Subcutaneous abdominal adipose tissue (tissue), 5 donors: ENCODE data around the gene NAA16.
"Not testable (repeated sequence)": the region's sequence is repeated elsewhere in the genome, so short reads cannot be mapped to it uniquely, and the experiment has no call there.

Experiments used
- H3K27ac ChIP-seq: one replicate; pipeline ENCODE4 v1.7.0; 2013; ENCODE audit warnings: low read depth, mild to moderate bottlenecking, inconsistent platforms, low read length, moderate library complexity
- H3K27me3 ChIP-seq, 5 donors: one replicate each; pipeline ENCODE4 v1.7.0; 2013; ENCODE audit warnings: low read length in 5 of 5, inconsistent platforms in 1 of 5; ENCODE audit not compliant: control insufficient read depth in 5 of 5, insufficient read depth in 4 of 5
- H3K36me3 ChIP-seq, 5 donors: one replicate each; pipeline ENCODE4 v1.7.0; 2013; ENCODE audit warnings: low read length in 5 of 5; ENCODE audit not compliant: control insufficient read depth in 5 of 5, insufficient read depth in 5 of 5
- H3K4me1 ChIP-seq, 5 donors: one replicate each; pipeline ENCODE4 v1.7.0; 2013; ENCODE audit warnings: low read length in 5 of 5, mild to moderate bottlenecking in 3 of 5, moderate library complexity in 1 of 5; ENCODE audit not compliant: control insufficient read depth in 5 of 5, insufficient read depth in 5 of 5
- H3K4me3 ChIP-seq, 5 donors: one replicate each; pipeline ENCODE4 v1.7.0; 2013; ENCODE audit warnings: low read length in 5 of 5, low read depth in 1 of 5
- H3K9ac ChIP-seq, 5 donors: one replicate each; pipeline ENCODE4 v1.7.0; 2013; ENCODE audit warnings: low read length in 5 of 5, mild to moderate bottlenecking in 4 of 5, moderate library complexity in 3 of 5
- H3K9me3 ChIP-seq, 5 donors: one replicate each; pipeline ENCODE4 v1.7.0; 2013; ENCODE audit warnings: low read length in 5 of 5; ENCODE audit not compliant: control insufficient read depth in 5 of 5
- donor health status: healthy.
- donor health status: healthy.
- donor health status: healthy.
- donor health status: healthy.
- donor health status: healthy.

NAA16 gene

GRCh38 chr13:41416276-41416675, 105.2 kb downstream of the NAA16 start:
- H3K9me3 ChIP-seq: peaks cover 0 to 3% (median 0%) of the 10 kb centered on the region in 5 donors
- no peak overlapping the region for H3K4me3 ChIP-seq
- H3K9ac ChIP-seq: no peak overlapping the region
- no peaks in the 10 kb centered on the region for H3K27me3 ChIP-seq
- no peak overlapping the region for H3K27ac ChIP-seq
- no peaks in the 10 kb centered on the region for H3K4me1 ChIP-seq
- H3K36me3 ChIP-seq: no peaks in the 10 kb centered on the region

DNA sequence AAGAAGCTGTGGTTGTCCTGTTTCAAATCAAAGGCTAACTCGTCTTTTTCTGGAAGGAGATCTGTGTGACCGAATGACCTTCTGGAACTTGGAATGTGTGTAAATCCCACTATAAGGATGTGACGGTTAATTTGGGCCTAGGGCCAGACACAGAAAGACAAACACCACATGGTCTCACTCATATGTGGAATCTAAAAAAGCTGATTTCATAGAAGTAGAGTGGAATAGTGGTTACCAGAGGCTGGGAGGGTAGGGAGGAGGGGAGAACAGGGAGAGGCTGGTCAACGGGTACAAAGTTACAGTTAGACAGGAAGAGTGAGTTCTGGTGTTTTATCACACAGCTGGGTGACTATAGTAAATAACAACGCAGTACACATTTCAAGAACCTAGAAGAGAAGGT, 107.0 kb downstream of the NAA16 start:
- H3K4me3 ChIP-seq: no peak overlapping the region
- H3K4me1 ChIP-seq: no peaks in the 10 kb centered on the region
- H3K9me3 ChIP-seq: peaks cover 0 to 3% (median 0%) of the 10 kb centered on the region in 5 donors
- no peak overlapping the region for H3K27ac ChIP-seq
- H3K9ac ChIP-seq: no peak overlapping the region
- H3K27me3 ChIP-seq: no peaks in the 10 kb centered on the region
- no peaks in the 10 kb centered on the region for H3K36me3 ChIP-seq

DNA sequence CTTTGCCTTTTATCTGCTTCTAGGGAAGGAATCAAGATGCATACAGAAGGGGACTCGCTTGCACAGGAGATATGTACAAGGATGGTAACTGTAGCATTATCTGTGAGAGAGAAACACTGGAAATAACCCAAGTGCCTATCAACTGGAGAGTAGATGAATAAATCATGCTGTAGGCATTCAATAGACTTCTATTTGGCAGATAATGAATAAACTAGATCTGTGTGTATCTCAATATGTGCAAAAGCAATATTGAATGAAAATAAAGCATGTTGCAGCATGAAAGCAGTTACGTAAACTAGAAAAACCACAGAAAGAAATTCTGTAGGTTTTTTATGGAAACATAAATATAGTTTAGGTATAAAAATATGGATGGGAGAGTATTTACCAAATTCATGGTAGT, 107.7 kb downstream of the NAA16 start:
- H3K36me3 ChIP-seq: no peaks in the 10 kb centered on the region
- no peak overlapping the region for H3K9ac ChIP-seq
- H3K4me1 ChIP-seq: no peaks in the 10 kb centered on the region
- H3K27ac ChIP-seq: no peak overlapping the region
- no peaks in the 10 kb centered on the region for H3K27me3 ChIP-seq
- H3K4me3 ChIP-seq: no peak overlapping the region
- H3K9me3 ChIP-seq: peaks cover 0 to 3% (median 0%) of the 10 kb centered on the region in 5 donors

DNA sequence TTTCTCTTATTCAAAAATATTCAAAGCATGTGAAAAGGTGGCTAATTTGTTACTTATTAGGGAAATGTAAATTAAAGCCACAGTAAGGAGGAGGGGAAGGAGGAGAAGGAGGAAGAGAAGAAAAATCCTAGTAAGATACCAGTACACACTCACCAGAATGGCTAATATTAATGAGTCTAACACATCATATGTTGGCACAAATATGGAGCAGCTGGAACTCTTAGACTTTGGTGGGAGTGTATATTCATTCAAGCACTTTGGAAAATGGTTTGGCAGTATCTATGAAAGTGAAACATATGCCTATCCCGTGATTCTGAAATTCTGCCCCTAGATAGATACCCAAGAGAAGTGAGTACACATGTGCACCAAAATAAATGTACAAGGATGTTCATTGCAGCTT, 108.1 kb downstream of the NAA16 start:
- Histone ChIP-seq H3K9me3 (peaks cover 0 to 3% (median 0%) of the 10 kb centered on the region in 5 donors), H3K4me3 (no peak overlapping the region), H3K9ac (no peak overlapping the region), H3K27me3 (no peaks in the 10 kb centered on the region), H3K27ac (no peak overlapping the region), H3K4me1 (no peaks in the 10 kb centered on the region), H3K36me3 (no peaks in the 10 kb centered on the region)

DNA sequence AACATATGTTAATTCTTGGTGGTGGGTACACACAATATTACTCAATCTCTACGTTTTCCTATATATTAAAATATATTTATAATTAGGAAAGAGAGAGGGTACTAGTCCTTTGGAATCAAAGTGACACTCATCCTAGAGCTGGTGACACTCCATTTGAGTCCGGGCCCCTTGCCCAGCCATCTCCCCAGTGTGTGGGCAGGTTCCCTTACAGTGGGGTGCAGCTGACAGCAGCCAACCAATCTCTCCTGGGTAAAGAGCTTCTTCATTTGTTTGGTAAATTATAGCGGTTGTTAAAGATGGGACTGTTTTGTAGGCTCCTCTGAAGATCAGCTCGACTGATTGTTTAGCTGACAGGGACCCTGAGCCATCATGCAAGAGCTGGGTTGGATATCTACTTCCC, 109.1 kb downstream of the NAA16 start:
- Histone ChIP-seq H3K36me3 (no peaks in the 10 kb centered on the region), H3K27ac (no peak overlapping the region), H3K9ac (no peak overlapping the region), H3K4me3 (no peak overlapping the region), H3K4me1 (no peaks in the 10 kb centered on the region), H3K27me3 (no peaks in the 10 kb centered on the region), H3K9me3 (peaks cover 0 to 3% (median 0%) of the 10 kb centered on the region in 5 donors)

DNA sequence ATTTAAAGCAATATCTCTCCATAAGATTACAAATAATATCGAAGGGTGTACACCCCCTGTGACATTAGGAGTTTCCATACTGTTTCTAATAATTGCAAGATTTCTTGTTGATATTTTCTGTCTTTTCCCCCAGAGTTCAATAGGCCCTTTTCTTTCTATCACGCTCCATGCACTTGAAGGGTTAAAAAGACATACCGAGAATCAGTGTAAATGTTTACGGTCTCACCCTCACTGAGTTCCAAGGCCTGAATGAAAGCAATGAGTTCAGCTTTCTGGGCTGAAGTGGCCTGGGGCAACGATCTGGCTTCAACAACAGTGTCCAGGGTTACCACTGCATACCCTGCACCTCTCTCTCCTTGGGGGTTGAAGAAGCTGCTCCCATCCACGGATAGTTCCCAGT, 110.3 kb downstream of the NAA16 start:
- H3K36me3 ChIP-seq, H3K27me3 ChIP-seq, H3K27ac ChIP-seq, H3K9me3 ChIP-seq, H3K4me1 ChIP-seq, H3K4me3 ChIP-seq, H3K9ac ChIP-seq: not testable (repeated sequence)

DNA sequence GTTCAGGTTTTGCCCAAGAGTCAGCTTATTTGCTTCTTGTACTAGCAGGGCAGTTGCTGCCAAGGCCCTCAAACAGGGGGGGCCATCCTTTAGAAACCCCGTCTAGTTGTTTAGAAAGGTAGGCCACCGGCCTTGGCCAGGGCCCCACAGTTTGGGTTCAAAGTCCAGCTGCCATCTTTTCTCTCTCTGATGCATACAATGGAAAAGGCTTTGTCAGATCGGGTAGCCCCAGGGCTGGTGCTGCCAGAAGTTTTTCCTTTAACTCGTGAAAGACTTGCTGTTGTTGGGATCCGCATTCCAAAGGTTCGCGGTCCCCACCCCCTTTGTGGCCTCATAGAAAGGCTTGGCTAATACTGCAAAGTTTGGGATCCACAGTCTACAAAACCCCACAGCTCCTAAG, 110.9 kb downstream of the NAA16 start:
- not testable (repeated sequence) for H3K4me3 ChIP-seq, H3K36me3 ChIP-seq, H3K9ac ChIP-seq, H3K4me1 ChIP-seq, H3K9me3 ChIP-seq, H3K27me3 ChIP-seq, H3K27ac ChIP-seq

DNA sequence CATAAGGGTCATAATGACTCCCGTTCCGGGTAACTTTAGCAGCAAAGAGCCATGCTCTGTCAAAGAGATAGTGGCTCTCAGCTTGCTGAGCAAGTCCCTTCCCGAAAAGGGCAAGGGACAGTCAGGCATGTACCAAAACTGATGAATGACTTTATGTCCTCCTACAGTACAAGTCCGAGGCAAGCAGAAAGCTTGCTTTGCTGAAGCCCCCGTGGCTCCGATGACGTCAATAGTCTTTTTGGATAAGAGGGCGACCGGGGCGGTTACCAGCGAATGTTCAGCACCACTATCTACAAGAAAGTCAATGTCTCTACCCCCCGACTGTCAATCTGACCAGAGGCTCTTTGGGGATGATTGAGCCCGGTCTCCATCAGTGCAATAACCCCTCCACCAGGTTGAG, 112.2 kb downstream of the NAA16 start:
- not testable (repeated sequence) for H3K36me3 ChIP-seq, H3K9ac ChIP-seq, H3K27ac ChIP-seq, H3K27me3 ChIP-seq, H3K4me3 ChIP-seq, H3K9me3 ChIP-seq, H3K4me1 ChIP-seq

GRCh38 chr13:41424675-41425074, 113.6 kb downstream of the NAA16 start:
- H3K36me3 ChIP-seq, H3K9ac ChIP-seq, H3K27ac ChIP-seq, H3K9me3 ChIP-seq, H3K27me3 ChIP-seq, H3K4me3 ChIP-seq: not testable (repeated sequence)
- peaks cover 0 to 13% (median 7%) of the 10 kb centered on the region in 5 donors for H3K4me1 ChIP-seq

GRCh38 chr13:41426047-41426446, 115.0 kb downstream of the NAA16 start:
- peaks cover 0 to 13% (median 7%) of the 10 kb centered on the region in 5 donors for H3K4me1 ChIP-seq
- H3K27me3 ChIP-seq: peaks cover 0 to 7% (median 3%) of the 10 kb centered on the region in 5 donors
- H3K27ac ChIP-seq: no peak overlapping the region
- no peak overlapping the region for H3K4me3 ChIP-seq
- no peaks in the 10 kb centered on the region for H3K9me3 ChIP-seq
- no peak overlapping the region for H3K9ac ChIP-seq
- no peaks in the 10 kb centered on the region for H3K36me3 ChIP-seq
